SK-N-SH treated with all-trans-retinoic acid at 6 μM for 48 hours (cell line): ENCODE measurements around the gene MARCHF10.

Experiments
- ATAC-seq: fragments of 200-7000 bp; cut with Tn5 transposase; 3 replicates; pipeline ENCODE4 v1.9.1; 2020; ENCODE audit warnings: mild to moderate bottlenecking, moderate library complexity
- ARNTL ChIP-seq: fragments of 450-650 bp; formaldehyde crosslinking; IDR thresholded peaks from 2 replicates; pipeline ENCODE4 v1.5.0; 2020; ENCODE audit warnings: low read depth, mild to moderate bottlenecking, moderate library complexity, borderline replicate concordance
- BACH2 ChIP-seq: fragments of 250-450 bp; sonication (Bioruptor Pico); IDR thresholded peaks from 2 replicates; pipeline ENCODE4 v1.9.0; 2021; ENCODE audit warnings: mild to moderate bottlenecking, borderline replicate concordance
- CREB5 ChIP-seq: fragments of 250-450 bp; sonication (Bioruptor Pico); IDR thresholded peaks from 2 replicates; pipeline ENCODE4 v1.5.1; 2020; ENCODE audit warnings: low read depth, mild to moderate bottlenecking, moderate library complexity
- CSDC2 ChIP-seq: fragments of 250-450 bp; sonication (Bioruptor Pico); IDR thresholded peaks from 2 replicates; pipeline ENCODE4 v1.5.0; 2020; ENCODE audit warnings: mild to moderate bottlenecking, moderate library complexity
- CSRNP3 ChIP-seq: fragments of 250-450 bp; sonication (Bioruptor Pico); IDR thresholded peaks from 2 replicates; pipeline ENCODE4 v1.5.1; 2021; ENCODE audit warnings: mild to moderate bottlenecking, moderate library complexity
- ESRRG ChIP-seq: fragments of 250-450 bp; sonication (Bioruptor Pico); IDR thresholded peaks from 2 replicates; pipeline ENCODE4 v1.6.1; 2021; ENCODE audit warnings: mild to moderate bottlenecking
- GLIS3 ChIP-seq: fragments of 250-450 bp; sonication (Bioruptor Pico); IDR thresholded peaks from 2 replicates; pipeline ENCODE4 v1.5.0; 2020; ENCODE audit warnings: mild to moderate bottlenecking, moderate library complexity
- ISL1 ChIP-seq: fragments of 250-450 bp; sonication (Bioruptor Pico); IDR thresholded peaks from 2 replicates; pipeline ENCODE4 v2.1.2; 2022; ENCODE audit warnings: mild to moderate bottlenecking, moderate library complexity
- OSR1 ChIP-seq: fragments of 250-450 bp; sonication (Bioruptor Pico); IDR thresholded peaks from 2 replicates; pipeline ENCODE4 v1.8.0; 2022; ENCODE audit warnings: moderate library complexity, mild to moderate bottlenecking, inconsistent platforms
- PATZ1 ChIP-seq: fragments of 250-450 bp; sonication (Bioruptor Pico); IDR thresholded peaks from 2 replicates; pipeline ENCODE4 v1.8.0; 2020; ENCODE audit warnings: mild to moderate bottlenecking, moderate library complexity, borderline replicate concordance
- POU6F1 ChIP-seq: fragments of 250-450 bp; sonication (Bioruptor Pico); IDR thresholded peaks from 2 replicates; pipeline ENCODE4 v1.8.0; 2021; ENCODE audit warnings: low read depth, mild to moderate bottlenecking, moderate library complexity, borderline replicate concordance
- RARB ChIP-seq: fragments of 250-450 bp; sonication (Bioruptor Pico); IDR thresholded peaks from 2 replicates; pipeline ENCODE4 v1.8.0; 2021; ENCODE audit warnings: mild to moderate bottlenecking, moderate library complexity
- SNAI2 ChIP-seq: fragments of 250-450 bp; sonication (Bioruptor Pico); IDR thresholded peaks from 2 replicates; pipeline ENCODE4 v1.5.0; 2020; ENCODE audit warnings: mild to moderate bottlenecking, moderate library complexity
- TCF4 ChIP-seq: fragments of 250-450 bp; sonication (Bioruptor Pico); IDR thresholded peaks from 2 replicates; pipeline ENCODE4 v1.8.0; 2021; ENCODE audit warnings: mild to moderate bottlenecking, moderate library complexity, borderline replicate concordance
- TOX ChIP-seq: fragments of 250-450 bp; sonication (Bioruptor Pico); IDR thresholded peaks from 2 replicates; pipeline ENCODE4 v1.8.0; 2021; ENCODE audit warnings: mild to moderate bottlenecking, moderate library complexity, borderline replicate concordance
- TSHZ2 ChIP-seq: fragments of 250-450 bp; sonication (Bioruptor Pico); IDR thresholded peaks from 2 replicates; pipeline ENCODE4 v1.5.0; 2020; ENCODE audit warnings: mild to moderate bottlenecking, moderate library complexity
- ZC3H10 ChIP-seq: fragments of 250-450 bp; sonication (Bioruptor Pico); IDR thresholded peaks from 2 replicates; pipeline ENCODE4 v1.5.1; 2021; ENCODE audit warnings: mild to moderate bottlenecking, moderate library complexity
- ZFP3 ChIP-seq: fragments of 250-450 bp; sonication (Bioruptor Pico); IDR thresholded peaks from 2 replicates; pipeline ENCODE4 v1.5.0; 2020; ENCODE audit warnings: mild to moderate bottlenecking, moderate library complexity
- ZFP30 ChIP-seq: fragments of 450-650 bp; formaldehyde crosslinking; IDR thresholded peaks from 2 replicates; pipeline ENCODE4 v1.5.0; 2022; ENCODE audit warnings: mild to moderate bottlenecking, moderate library complexity
- ZNF565 ChIP-seq: fragments of 450-650 bp; formaldehyde crosslinking; conservative IDR thresholded peaks from 2 replicates; pipeline ENCODE4 v1.5.0; 2020; ENCODE audit warnings: low read depth, mild to moderate bottlenecking, moderate library complexity
- ZNF70 ChIP-seq: fragments of 450-650 bp; formaldehyde crosslinking; IDR thresholded peaks from 2 replicates; pipeline ENCODE4 v1.5.0; 2020; ENCODE audit warnings: mild to moderate bottlenecking, moderate library complexity

MARCHF10 gene

GRCh38 chr17:62757500-62757951 is 50.6 kb downstream of the MARCHF10 start (continued):
- TF ChIP-seq TSHZ2, result peak; percentile 97
- no peak for TF ChIP-seq RARB
- no peak for TF ChIP-seq TOX (CRISPR knock-in tag)
- TF ChIP-seq OSR1 (CRISPR knock-in tag), result no peak
- TF ChIP-seq CREB5 (CRISPR knock-in tag), result peak; percentile 58; the same call in 1 of the 2 replicates
- TF ChIP-seq, all 23 proteins: peak for 14

- TF ChIP-seq ZNF70 (CRISPR knock-in tag) (no peak), ZFP3 (CRISPR knock-in tag) (no peak), GLIS3 (no peak), BACH2 (CRISPR knock-in tag) (no peak), CREB5 (CRISPR knock-in tag) (no peak), ESRRG (no peak), ISL1 (CRISPR knock-in tag) (no peak), TOX (CRISPR knock-in tag) (no peak), PATZ1 (CRISPR knock-in tag) (no peak), CSRNP3 (no peak), ZC3H10 (CRISPR knock-in tag) (no peak), SNAI2 (CRISPR knock-in tag) (no peak), CSDC2 (no peak), TCF4 (CRISPR knock-in tag) (no peak), OSR1 (CRISPR knock-in tag) (no peak), ZNF565 (CRISPR knock-in tag) (no peak), ZFP30 (no peak)
- no peak for ATAC-seq
Measured at GRCh38 chr17:62756198-62756597, 51.9 kb downstream of the MARCHF10 start.

GRCh38 chr17:62755141-62755851 is 52.8 kb downstream of the MARCHF10 start:
- no peak for ATAC-seq
- no peak for TF ChIP-seq CREB5 (CRISPR knock-in tag)
- no peak for TF ChIP-seq ZFP3 (CRISPR knock-in tag)
- no peak for TF ChIP-seq POU6F1 (CRISPR knock-in tag)
- no peak for TF ChIP-seq RARB
- no peak for TF ChIP-seq CSRNP3
- no peak for TF ChIP-seq ZNF70 (CRISPR knock-in tag)
- no peak for TF ChIP-seq ESRRG
- TF ChIP-seq ARNTL (CRISPR knock-in tag), result no peak
- no peak for TF ChIP-seq ZNF565 (CRISPR knock-in tag)
